HG03520 (cell line): ENCODE data around the gene KLHL35.
A peak's percentile ranks its signal among the peaks of the same experiment; 100 is the strongest.

Source experiments
- ATAC-seq: cut with Tn5 transposase; IDR thresholded peaks from one replicate; pipeline ENCODE4 v1.9.1; 2021; ENCODE audit warnings: mild to moderate bottlenecking, moderate library complexity; ENCODE audit not compliant: unreplicated experiment

KLHL35 gene

GRCh38 chr11:75442161-75442885 lies 9.3 kb upstream of the KLHL35 start:
- no peak for ATAC-seq

- no peak for ATAC-seq
These were observed 8.8 kb upstream of the KLHL35 start for GRCh38 chr11:75441804-75442132.

- no peak for ATAC-seq
These were observed 8.2 kb upstream of the KLHL35 start for GRCh38 chr11:75440960-75441803.

GRCh38 chr11:75439495-75440120 lies 6.6 kb upstream of the KLHL35 start:
- ATAC-seq: no peak

GRCh38 chr11:75439026-75439425 lies 6.0 kb upstream of the KLHL35 start:
- no peak for ATAC-seq

- no peak for ATAC-seq
These were observed 5.1 kb upstream of the KLHL35 start for GRCh38 chr11:75437966-75438659.

GRCh38 chr11:75436806-75437205 lies 3.8 kb upstream of the KLHL35 start:
- no peak for ATAC-seq

GRCh38 chr11:75435571-75435925 lies 2.5 kb upstream of the KLHL35 start:
- no peak for ATAC-seq

- ATAC-seq: no peak
These were observed 2.0 kb upstream of the KLHL35 start for GRCh38 chr11:75434886-75435570.

GRCh38 chr11:75434051-75434450 lies 1.0 kb upstream of the KLHL35 start:
- ATAC-seq: no peak

GRCh38 chr11:75433443-75433842 lies 440 bp upstream of the KLHL35 start:
- no peak for ATAC-seq

- ATAC-seq: no peak
These were observed 1.2 kb downstream of the KLHL35 start for GRCh38 chr11:75431533-75432525.

- no peak for ATAC-seq
These were observed 2.1 kb downstream of the KLHL35 start for GRCh38 chr11:75430714-75431532.

- no peak for ATAC-seq
These were observed 2.9 kb downstream of the KLHL35 start for GRCh38 chr11:75429902-75430713.

- ATAC-seq: no peak
These were observed 3.4 kb downstream of the KLHL35 start for GRCh38 chr11:75429641-75429901.

- ATAC-seq: no peak
These were observed 3.9 kb downstream of the KLHL35 start for GRCh38 chr11:75428989-75429640.

- ATAC-seq: peak; percentile 42
These were observed 4.7 kb downstream of the KLHL35 start for GRCh38 chr11:75428281-75428724.

- ATAC-seq: no peak
These were observed 5.8 kb downstream of the KLHL35 start for GRCh38 chr11:75427181-75427580.
